Subcutaneous adipose tissue (tissue), 4 donors: ENCODE data around the gene KLF2. TPM values are rescaled to one million over a fixed set of nuclear protein-coding genes. Genes with fewer than 3 reads are reported as not detected.

Experiments
- CTCF ChIP-seq: fragments of 450-650 bp; IDR thresholded peaks from one replicate; pipeline ENCODE4 v1.5.1; 2016; ENCODE audit warnings: low read depth, mild to moderate bottlenecking, control low read depth, antibody characterized with exemption, moderate library complexity
- total RNA-seq, 4 donors: library from RNA; depleted of rRNA; stranded (reverse); fragments of >200 nt; gene quantifications; one replicate each; pipeline ENCODE4 v1.1.0, GENCODE V29; 2016

Gene KLF2
- total RNA-seq, 4 donors from 2014 or later, result 17.8 to 70.6 (median 27.9) TPM

GRCh38 chr19:16372065-16372915, 47.7 kb downstream of the KLF2 start:
- TF ChIP-seq CTCF, result no peak

DNA sequence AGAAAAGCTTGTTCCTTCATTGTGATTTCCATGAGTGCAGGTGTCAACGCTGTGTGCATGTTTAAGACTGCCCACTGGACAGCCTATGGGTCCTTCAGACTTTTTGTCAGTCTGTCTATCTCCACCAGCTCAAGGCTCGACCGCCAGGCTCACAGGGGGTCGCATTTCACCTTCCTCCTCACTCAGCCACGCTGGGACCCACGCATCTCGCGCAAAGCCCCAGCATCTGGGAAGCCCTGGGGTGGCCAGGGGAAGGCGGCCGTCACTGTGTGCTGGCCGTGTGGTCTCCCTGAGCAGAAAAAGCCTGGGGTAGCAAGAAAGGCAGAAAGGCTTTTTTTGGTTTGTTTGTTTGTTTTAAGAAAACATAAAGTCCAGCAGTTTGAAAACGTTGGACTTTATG, 48.5 kb downstream of the KLF2 start:
- no peak for TF ChIP-seq CTCF

DNA sequence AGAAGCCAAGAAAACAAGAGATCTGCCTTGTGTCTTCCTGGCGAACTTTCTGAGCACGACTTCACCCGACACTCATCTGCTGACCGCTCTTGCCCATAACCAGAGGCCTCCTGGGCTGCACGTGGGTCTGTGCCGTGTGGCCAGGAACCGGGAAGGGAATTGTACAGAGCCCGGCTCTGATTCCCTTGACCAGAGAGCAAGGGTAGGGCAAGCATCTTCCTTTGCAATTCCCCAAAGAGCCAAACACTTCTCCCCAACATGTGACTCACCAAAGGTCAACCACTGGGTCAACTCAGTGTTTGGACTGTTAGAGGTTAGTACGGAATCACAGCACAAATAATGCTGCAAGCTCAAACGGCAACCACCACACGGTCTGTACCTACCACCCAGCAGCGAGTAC, 48.9 kb downstream of the KLF2 start:
- no peak for TF ChIP-seq CTCF

GRCh38 chr19:16373989-16374388, 49.4 kb downstream of the KLF2 start:
- no peak for TF ChIP-seq CTCF

DNA sequence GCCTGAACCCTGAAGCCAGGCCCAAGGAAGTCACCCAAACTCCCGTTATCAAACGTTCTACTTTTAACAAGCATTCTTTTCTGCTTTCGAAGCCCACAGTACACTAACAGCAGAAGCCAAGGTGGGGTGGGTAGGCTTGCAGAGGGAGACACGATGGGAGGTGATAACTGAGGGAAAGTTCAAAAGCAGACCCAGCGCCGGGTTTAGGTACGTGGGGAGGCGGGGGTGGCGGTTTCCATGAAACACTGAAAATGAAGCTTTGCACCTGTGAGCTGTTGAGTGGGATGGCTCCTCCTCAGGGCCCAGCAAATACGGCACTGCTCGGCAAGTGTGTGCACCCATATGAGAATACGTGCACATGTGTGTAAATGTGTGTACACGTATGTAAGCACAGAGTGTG, 49.8 kb downstream of the KLF2 start:
- TF ChIP-seq CTCF, result no peak

GRCh38 chr19:16375157-16375935, 50.7 kb downstream of the KLF2 start:
- TF ChIP-seq CTCF, result no peak

- no peak for TF ChIP-seq CTCF
Observed at GRCh38 chr19:16375936-16376185, 51.2 kb downstream of the KLF2 start.
